Esophagus muscularis mucosa (tissue), 4 donors: Measurements from ENCODE around the gene CD302. TPM values are rescaled to one million over a fixed set of nuclear protein-coding genes. Genes with fewer than 3 reads are reported as not detected.

ENCODE experiments used
- DNase-seq: peaks from one replicate; pipeline ENCODE4 v3.0.0-alpha.2; 2017; ENCODE audit errors: extremely low spot score
- H3K27ac ChIP-seq, 4 donors: fragments of 200-600 bp; sonication (generic); replicated peaks in 1 of 4; 1 replicate in 3 of 4; 2 replicates in 1 of 4; pipeline ENCODE4 v1.5.1; 2016 to 2019; ENCODE audit warnings: mild to moderate bottlenecking in 1 of 4
- H3K27me3 ChIP-seq, 4 donors: fragments of 200-600 bp; sonication (generic); one replicate each; pipeline versions ENCODE4 v1.5.1 to v1.6.0; 2016 to 2019
- H3K36me3 ChIP-seq, 4 donors: fragments of 200-600 bp; sonication (generic); one replicate each; pipeline ENCODE4 v1.5.1; 2016 to 2019
- H3K4me1 ChIP-seq, 4 donors: fragments of 200-600 bp; sonication (generic); one replicate each; pipeline ENCODE4 v1.5.1; 2016 to 2019
- H3K4me3 ChIP-seq, 4 donors: fragments of 200-600 bp; sonication (generic); 1 replicate in 2 of 4; 2 replicates in 2 of 4; pipeline ENCODE4 v1.5.1; 2016 to 2019; ENCODE audit warnings: mild to moderate bottlenecking in 4 of 4, moderate library complexity in 1 of 4
- H3K9me3 ChIP-seq, 4 donors: fragments of 200-600 bp; sonication (generic); 1 replicate in 3 of 4; 2 replicates in 1 of 4; pipeline ENCODE4 v1.5.1; 2016 to 2019
- CTCF ChIP-seq, 3 experiments: fragments of 200-600 bp in 2 of 3; fragments of 450-650 bp in 1 of 3; sonication (generic) in 2 of 3; IDR thresholded peaks; one replicate each; pipeline ENCODE4 v1.5.1; 2017 to 2019; ENCODE audit warnings: antibody characterized with exemption in 3 of 3, mild to moderate bottlenecking in 2 of 3, moderate library complexity in 1 of 3
- EP300 ChIP-seq: sonication (generic); formaldehyde crosslinking; IDR thresholded peaks from one replicate; pipeline ENCODE4 v1.6.1; 2017; ENCODE audit warnings: antibody characterized with exemption
- POLR2A ChIP-seq: fragments of 450-650 bp; IDR thresholded peaks from one replicate; pipeline ENCODE4 v1.6.1; 2017; ENCODE audit warnings: antibody characterized with exemption, moderate library complexity, mild to moderate bottlenecking, low read depth
- POLR2AphosphoS5 ChIP-seq, 2 donors: sonication (generic); formaldehyde crosslinking; IDR thresholded peaks; one replicate each; pipeline ENCODE4 v1.6.1; 2017; ENCODE audit warnings: antibody characterized with exemption in 2 of 2
- WGBS: methylation state at CpG from one replicate; pipeline ENCODE4 v1.1.5; 2018; 5-methylcytosine and 5-hydroxymethylcytosine counted together
- intact Hi-C: fragments of 100-400 bp; cut with DNase I; formaldehyde crosslinking; loops from one replicate; pipeline ENCODE4 v1.15.1; 2023
- total RNA-seq, 4 donors: library from RNA; depleted of rRNA; stranded (reverse); fragments of >200 nt; gene quantifications; one replicate each; pipeline versions ENCODE4 v1.1.0 to v1.2.1, GENCODE V29; 2016

Gene CD302
- total RNA-seq, 4 donors from 2014 or later: 30.8 to 46.9 (median 34.9) TPM

- Histone ChIP-seq H3K36me3 (peaks cover 0 to 19% (median 4%) of the 10 kb centered on the region in 4 donors), H3K4me1 (no peaks in the 10 kb centered on the region), H3K9me3 (no peaks in the 10 kb centered on the region), H3K27ac (no peak overlapping the region), H3K4me3 (no peak overlapping the region), H3K27me3 (no peaks in the 10 kb centered on the region)
- WGBS: 93% methylated on average over 3 of the region's 3 CpGs
- TF ChIP-seq EP300 (no peak), CTCF (IDR thresholded peaks at IDR 0.05) (no peak), POLR2AphosphoS5 (IDR thresholded peaks at IDR 0.05) (no peak), POLR2A (no peak)
- intact Hi-C loops: no loop called here
- DNase-seq: no peak
Measured at GRCh38 chr2:159774370-159774990, 23.5 kb downstream of the CD302 start.

GRCh38 chr2:159773886-159774285 lies 24.1 kb downstream of the CD302 start:
- TF ChIP-seq EP300 (no peak), POLR2AphosphoS5 (IDR thresholded peaks at IDR 0.05) (no peak), CTCF (IDR thresholded peaks at IDR 0.05) (no peak), POLR2A (no peak)
- WGBS: 87% methylated on average over 3 of the region's 3 CpGs
- Histone ChIP-seq H3K27ac (no peak overlapping the region), H3K4me1 (no peaks in the 10 kb centered on the region), H3K36me3 (peaks cover 0 to 25% (median 4%) of the 10 kb centered on the region in 4 donors), H3K9me3 (no peaks in the 10 kb centered on the region), H3K4me3 (no peak overlapping the region), H3K27me3 (no peaks in the 10 kb centered on the region)
- DNase-seq: no peak
- intact Hi-C loops: no loop called here

GRCh38 chr2:159773426-159773825 lies 24.6 kb downstream of the CD302 start:
- Histone ChIP-seq H3K36me3 (peaks cover 0 to 29% (median 4%) of the 10 kb centered on the region in 4 donors), H3K9me3 (no peaks in the 10 kb centered on the region), H3K4me3 (no peak overlapping the region), H3K27ac (no peak overlapping the region), H3K4me1 (no peaks in the 10 kb centered on the region), H3K27me3 (no peaks in the 10 kb centered on the region)
- DNase-seq: no peak
- TF ChIP-seq EP300: no peak
- no peak for TF ChIP-seq POLR2AphosphoS5 (IDR thresholded peaks at IDR 0.05)
- 80% methylated on average over 3 of the region's 3 CpGs for WGBS
- intact Hi-C loops: no loop called here

- no peak overlapping the region for H3K27ac ChIP-seq
- TF ChIP-seq CTCF (IDR thresholded peaks at IDR 0.05): no peak
- TF ChIP-seq EP300: no peak
- no peak for TF ChIP-seq POLR2AphosphoS5 (IDR thresholded peaks at IDR 0.05)
- no peak for TF ChIP-seq POLR2A
- H3K36me3 ChIP-seq: peaks cover 4 to 45% (median 18%) of the 10 kb centered on the region in 4 donors
- no peak overlapping the region for H3K4me3 ChIP-seq
- DNase-seq: no peak
- intact Hi-C loops: no loop called here
- H3K4me1 ChIP-seq: peaks cover 0 to 7% (median 0%) of the 10 kb centered on the region in 4 donors
- no peaks in the 10 kb centered on the region for H3K27me3 ChIP-seq
- WGBS: 97% methylated on average over 3 of the region's 3 CpGs
- H3K9me3 ChIP-seq: no peaks in the 10 kb centered on the region
Measured at GRCh38 chr2:159769147-159769546, 28.9 kb downstream of the CD302 start.

- 28% methylated on average over 1 of the region's 1 CpG for WGBS
Measured at GRCh38 chr2:159762075-159762474, 35.9 kb downstream of the CD302 start.

More at GRCh38 chr2:159762075-159762474, 35.9 kb downstream of the CD302 start:
- Histone ChIP-seq H3K9me3 (no peaks in the 10 kb centered on the region), H3K27me3 (no peaks in the 10 kb centered on the region), H3K4me3 (no peak overlapping the region), H3K27ac (no peak overlapping the region), H3K36me3 (peaks cover 7 to 69% (median 42%) of the 10 kb centered on the region in 4 donors), H3K4me1 (peaks cover 4 to 24% (median 14%) of the 10 kb centered on the region in 4 donors)
- intact Hi-C loops: no loop called here
- TF ChIP-seq EP300 (no peak), POLR2A (no peak), CTCF (IDR thresholded peaks at IDR 0.05) (no peak), POLR2AphosphoS5 (IDR thresholded peaks at IDR 0.05) (no peak)
- no peak for DNase-seq
